ENCODE results near the gene PHOSPHO2. TPM values are rescaled to one million over a fixed set of nuclear protein-coding genes. Genes with fewer than 3 reads are reported as not detected.

The PHOSPHO2 gene
- total and polyA plus RNA-seq, 2 donors = 4.6 to 15.8 TPM

GRCh38 chr2:169738566-169739229 lies 44.4 kb downstream of the PHOSPHO2 start:
- DNase-seq (ENCODE audit: extremely low spot score) = no peak
- Histone ChIP-seq H3K27ac (ENCODE audit: low read depth) (no peak overlapping the region), H3K36me3 (ENCODE audit: insufficient read depth) (no peaks in the 10 kb centered on the region), H3K4me3 (ENCODE audit: low read depth, low read length) (no peak overlapping the region), H3K4me1 (ENCODE audit: insufficient read depth) (no peaks in the 10 kb centered on the region)
- 70% methylated on average over 4 of the region's 5 CpGs for WGBS

- Histone ChIP-seq H3K36me3 (ENCODE audit: insufficient read depth) (no peaks in the 10 kb centered on the region), H3K4me3 (ENCODE audit: low read depth, low read length) (no peak overlapping the region), H3K4me1 (ENCODE audit: insufficient read depth) (no peaks in the 10 kb centered on the region), H3K27ac (ENCODE audit: low read depth) (no peak overlapping the region)
- DNase-seq (ENCODE audit: extremely low spot score) = no peak
- WGBS = 89% methylated on average over 1 of the region's 1 CpG
These were observed 45.1 kb downstream of the PHOSPHO2 start for GRCh38 chr2:169739351-169739750.

- no peak for DNase-seq (ENCODE audit: extremely low spot score)
- H3K4me1 ChIP-seq (ENCODE audit: insufficient read depth) = no peaks in the 10 kb centered on the region
- no peaks in the 10 kb centered on the region for H3K36me3 ChIP-seq (ENCODE audit: insufficient read depth)
- 44% methylated on average over 4 of the region's 4 CpGs for WGBS
- H3K27ac ChIP-seq (ENCODE audit: low read depth) = no peak overlapping the region
- H3K4me3 ChIP-seq (ENCODE audit: low read depth, low read length) = no peak overlapping the region
These were observed 49.3 kb downstream of the PHOSPHO2 start for GRCh38 chr2:169743549-169743948.

- H3K4me3 ChIP-seq (ENCODE audit: low read depth, low read length) = no peak overlapping the region
- WGBS = 79% methylated on average over 2 of the region's 2 CpGs
- no peaks in the 10 kb centered on the region for H3K36me3 ChIP-seq (ENCODE audit: insufficient read depth)
- DNase-seq (ENCODE audit: extremely low spot score) = no peak
- H3K27ac ChIP-seq (ENCODE audit: low read depth) = no peak overlapping the region
- no peaks in the 10 kb centered on the region for H3K4me1 ChIP-seq (ENCODE audit: insufficient read depth)
These were observed 52.0 kb downstream of the PHOSPHO2 start for GRCh38 chr2:169746240-169746639.

- Histone ChIP-seq H3K27ac (ENCODE audit: low read depth) (no peak overlapping the region), H3K36me3 (ENCODE audit: insufficient read depth) (no peaks in the 10 kb centered on the region), H3K4me3 (ENCODE audit: low read depth, low read length) (no peak overlapping the region), H3K4me1 (ENCODE audit: insufficient read depth) (no peaks in the 10 kb centered on the region)
- 79% methylated on average over 6 of the region's 6 CpGs for WGBS
- DNase-seq (ENCODE audit: extremely low spot score) = no peak
These were observed 54.0 kb downstream of the PHOSPHO2 start for GRCh38 chr2:169748319-169748718.

Small RNA genes lying within 50 kb of the gene (small RNA-seq; reads per million reads assigned to genes)
- gene RF00432 = not detected

Other genes with a start within 250 kb of the PHOSPHO2 start
- 13.8 TPM for gene BBS5, start 215.0 kb upstream of the PHOSPHO2 start, total RNA-seq
- 9.5 TPM for gene BBS5, start 215.0 kb upstream of the PHOSPHO2 start, polyA plus RNA-seq
- 88.7 TPM for gene KLHL41, start 184.8 kb upstream of the PHOSPHO2 start, total RNA-seq
- gene KLHL41, start 184.8 kb upstream of the PHOSPHO2 start, polyA plus RNA-seq = 4.8 TPM
- gene FASTKD1, start 120.6 kb upstream of the PHOSPHO2 start, total RNA-seq = 46.1 TPM
- 10.7 TPM for gene FASTKD1, start 120.6 kb upstream of the PHOSPHO2 start, polyA plus RNA-seq
- 80.3 TPM for gene PPIG, start 110.1 kb upstream of the PHOSPHO2 start, total RNA-seq
- gene PPIG, start 110.1 kb upstream of the PHOSPHO2 start, polyA plus RNA-seq = 36.7 TPM
- gene CFAP210, start 64 bp upstream of the PHOSPHO2 start, total RNA-seq = not detected
- 0.05 TPM for gene CFAP210, start 64 bp upstream of the PHOSPHO2 start, polyA plus RNA-seq
- gene KLHL23, start 39.4 kb downstream of the PHOSPHO2 start, total RNA-seq = 62.5 TPM
- gene KLHL23, start 39.4 kb downstream of the PHOSPHO2 start, polyA plus RNA-seq = 25.5 TPM
- gene SSB, start 104.4 kb downstream of the PHOSPHO2 start, total RNA-seq = 100 TPM
- gene SSB, start 104.4 kb downstream of the PHOSPHO2 start, polyA plus RNA-seq = 91.4 TPM
- gene METTL5, start 130.4 kb downstream of the PHOSPHO2 start, total RNA-seq = 47.6 TPM
- gene METTL5, start 130.4 kb downstream of the PHOSPHO2 start, polyA plus RNA-seq = 61.1 TPM
- gene UBR3, start 133.0 kb downstream of the PHOSPHO2 start, total RNA-seq = 172 TPM
- 19.7 TPM for gene UBR3, start 133.0 kb downstream of the PHOSPHO2 start, polyA plus RNA-seq

Measured in urinary bladder (tissue), 4 donors.